Right hindlimb (tissue), 1 donor: ENCODE results near the gene NOM1.
"Not testable (repeated sequence)": the region's sequence is repeated elsewhere in the genome, so short reads cannot be mapped to it uniquely, and the experiment has no call there.

ENCODE experiments used
- DNase-seq: peaks from one replicate; pipeline ENCODE4 v3.0.0-alpha.2; 2018

NOM1 gene

GRCh38 chr7:156941393-156942182 lies 7.9 kb upstream of the NOM1 start:
- no peak for DNase-seq

GRCh38 chr7:156942708-156943090 lies 6.8 kb upstream of the NOM1 start:
- DNase-seq, result no peak

- no peak for DNase-seq
These were observed 6.1 kb upstream of the NOM1 start for GRCh38 chr7:156943091-156944041.

- DNase-seq, result no peak
These were observed 4.6 kb upstream of the NOM1 start for GRCh38 chr7:156944876-156945275.

GRCh38 chr7:156947120-156947843 lies 2.2 kb upstream of the NOM1 start:
- DNase-seq, result no peak

GRCh38 chr7:156948361-156948760 lies 1.2 kb upstream of the NOM1 start:
- no peak for DNase-seq

GRCh38 chr7:156950381-156950858 lies 908 bp downstream of the NOM1 start:
- no peak for DNase-seq

GRCh38 chr7:156953215-156953614 lies 3.7 kb downstream of the NOM1 start:
- not testable (repeated sequence) for DNase-seq

GRCh38 chr7:156954941-156955340 lies 5.4 kb downstream of the NOM1 start:
- DNase-seq, result no peak

- no peak for DNase-seq
These were observed 7.2 kb downstream of the NOM1 start for GRCh38 chr7:156956727-156957126.

GRCh38 chr7:156962145-156962544 lies 12.6 kb downstream of the NOM1 start:
- no peak for DNase-seq

- no peak for DNase-seq
These were observed 13.4 kb downstream of the NOM1 start for GRCh38 chr7:156962897-156963296.

GRCh38 chr7:156963472-156963871 lies 14.0 kb downstream of the NOM1 start:
- DNase-seq, result no peak

- DNase-seq, result no peak
These were observed 15.5 kb downstream of the NOM1 start for GRCh38 chr7:156964971-156965370.

- no peak for DNase-seq
These were observed 16.9 kb downstream of the NOM1 start for GRCh38 chr7:156966387-156966786.

GRCh38 chr7:156968183-156968582 lies 18.7 kb downstream of the NOM1 start:
- no peak for DNase-seq

- DNase-seq, result no peak
These were observed 20.5 kb downstream of the NOM1 start for GRCh38 chr7:156969972-156970420.

GRCh38 chr7:156975620-156976019 lies 26.1 kb downstream of the NOM1 start:
- no peak for DNase-seq

GRCh38 chr7:156979007-156979606 lies 29.6 kb downstream of the NOM1 start:
- DNase-seq, result no peak

GRCh38 chr7:156979711-156980110 lies 30.2 kb downstream of the NOM1 start:
- no peak for DNase-seq

GRCh38 chr7:156984174-156984891 lies 34.8 kb downstream of the NOM1 start:
- no peak for DNase-seq
